Neural cell (in vitro differentiated cells): ENCODE results near the gene SAMD8.

Experiments used
- EP300 ChIP-seq: fragments of 450-650 bp; conservative IDR thresholded peaks from 2 replicates; pipeline ENCODE4 v1.6.1; 2014; ENCODE audit warnings: antibody characterized with exemption, mild to moderate bottlenecking, moderate library complexity; ENCODE audit not compliant: poor library complexity, severe bottlenecking
- EZH2 ChIP-seq: fragments of 200-600, 300-800 bp; shearing (Covaris generic), sonication (generic); IDR thresholded peaks from 2 replicates; pipeline ENCODE4 v1.6.1; 2014; ENCODE audit warnings: antibody characterized with exemption, low read length, borderline replicate concordance, mild to moderate bottlenecking; ENCODE audit not compliant: insufficient read depth, poor library complexity, severe bottlenecking
- POLR2AphosphoS5 ChIP-seq: IDR thresholded peaks from 2 replicates; pipeline ENCODE4 v1.6.1; 2012
- SMC3 ChIP-seq: fragments of 450-650 bp; conservative IDR thresholded peaks from 2 replicates; pipeline ENCODE4 v1.6.1; 2014; ENCODE audit warnings: antibody characterized with exemption, mild to moderate bottlenecking, moderate library complexity; ENCODE audit not compliant: poor library complexity
- TAF1 ChIP-seq: IDR thresholded peaks from 2 replicates; pipeline ENCODE4 v1.6.1; 2012; ENCODE audit warnings: low read depth
- TF ChIP-seq, protein P1 (sequence below): fragments of 450-650 bp; IDR thresholded peaks from 2 replicates; pipeline ENCODE4 v1.5.1; 2014; ENCODE audit warnings: antibody characterized with exemption, mild to moderate bottlenecking, moderate library complexity; ENCODE audit not compliant: poor library complexity, severe bottlenecking
- TF ChIP-seq, protein P2 (sequence below): IDR thresholded peaks from 2 replicates; pipeline ENCODE4 v1.6.1; 2012; ENCODE audit warnings: borderline replicate concordance

DNA sequence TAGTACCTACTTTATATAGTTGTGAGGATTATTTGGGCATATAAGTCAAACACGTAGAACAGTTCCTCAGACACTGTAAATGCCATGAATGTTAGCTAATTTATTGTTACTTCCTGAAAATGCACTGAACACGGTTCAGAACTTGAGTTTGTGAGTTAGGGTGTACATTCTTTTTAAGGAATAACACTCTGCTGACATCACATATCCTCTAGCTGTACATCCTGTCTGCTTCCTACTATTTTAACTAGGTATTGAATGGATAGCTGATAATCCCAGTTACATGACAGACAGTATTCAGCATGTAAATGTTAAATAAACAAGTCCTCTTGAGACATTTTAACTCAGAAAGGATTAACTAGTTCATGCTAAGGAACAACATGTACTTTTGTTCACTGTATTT, 16.0 kb downstream of the SAMD8 start:
- TF ChIP-seq TAF1 (no peak), EZH2 (no peak), POLR2AphosphoS5 (no peak), SMC3 (no peak), EP300 (no peak)
- TF ChIP-seq, protein P1, sequence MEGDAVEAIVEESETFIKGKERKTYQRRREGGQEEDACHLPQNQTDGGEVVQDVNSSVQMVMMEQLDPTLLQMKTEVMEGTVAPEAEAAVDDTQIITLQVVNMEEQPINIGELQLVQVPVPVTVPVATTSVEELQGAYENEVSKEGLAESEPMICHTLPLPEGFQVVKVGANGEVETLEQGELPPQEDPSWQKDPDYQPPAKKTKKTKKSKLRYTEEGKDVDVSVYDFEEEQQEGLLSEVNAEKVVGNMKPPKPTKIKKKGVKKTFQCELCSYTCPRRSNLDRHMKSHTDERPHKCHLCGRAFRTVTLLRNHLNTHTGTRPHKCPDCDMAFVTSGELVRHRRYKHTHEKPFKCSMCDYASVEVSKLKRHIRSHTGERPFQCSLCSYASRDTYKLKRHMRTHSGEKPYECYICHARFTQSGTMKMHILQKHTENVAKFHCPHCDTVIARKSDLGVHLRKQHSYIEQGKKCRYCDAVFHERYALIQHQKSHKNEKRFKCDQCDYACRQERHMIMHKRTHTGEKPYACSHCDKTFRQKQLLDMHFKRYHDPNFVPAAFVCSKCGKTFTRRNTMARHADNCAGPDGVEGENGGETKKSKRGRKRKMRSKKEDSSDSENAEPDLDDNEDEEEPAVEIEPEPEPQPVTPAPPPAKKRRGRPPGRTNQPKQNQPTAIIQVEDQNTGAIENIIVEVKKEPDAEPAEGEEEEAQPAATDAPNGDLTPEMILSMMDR = no peak
- TF ChIP-seq, protein P2, sequence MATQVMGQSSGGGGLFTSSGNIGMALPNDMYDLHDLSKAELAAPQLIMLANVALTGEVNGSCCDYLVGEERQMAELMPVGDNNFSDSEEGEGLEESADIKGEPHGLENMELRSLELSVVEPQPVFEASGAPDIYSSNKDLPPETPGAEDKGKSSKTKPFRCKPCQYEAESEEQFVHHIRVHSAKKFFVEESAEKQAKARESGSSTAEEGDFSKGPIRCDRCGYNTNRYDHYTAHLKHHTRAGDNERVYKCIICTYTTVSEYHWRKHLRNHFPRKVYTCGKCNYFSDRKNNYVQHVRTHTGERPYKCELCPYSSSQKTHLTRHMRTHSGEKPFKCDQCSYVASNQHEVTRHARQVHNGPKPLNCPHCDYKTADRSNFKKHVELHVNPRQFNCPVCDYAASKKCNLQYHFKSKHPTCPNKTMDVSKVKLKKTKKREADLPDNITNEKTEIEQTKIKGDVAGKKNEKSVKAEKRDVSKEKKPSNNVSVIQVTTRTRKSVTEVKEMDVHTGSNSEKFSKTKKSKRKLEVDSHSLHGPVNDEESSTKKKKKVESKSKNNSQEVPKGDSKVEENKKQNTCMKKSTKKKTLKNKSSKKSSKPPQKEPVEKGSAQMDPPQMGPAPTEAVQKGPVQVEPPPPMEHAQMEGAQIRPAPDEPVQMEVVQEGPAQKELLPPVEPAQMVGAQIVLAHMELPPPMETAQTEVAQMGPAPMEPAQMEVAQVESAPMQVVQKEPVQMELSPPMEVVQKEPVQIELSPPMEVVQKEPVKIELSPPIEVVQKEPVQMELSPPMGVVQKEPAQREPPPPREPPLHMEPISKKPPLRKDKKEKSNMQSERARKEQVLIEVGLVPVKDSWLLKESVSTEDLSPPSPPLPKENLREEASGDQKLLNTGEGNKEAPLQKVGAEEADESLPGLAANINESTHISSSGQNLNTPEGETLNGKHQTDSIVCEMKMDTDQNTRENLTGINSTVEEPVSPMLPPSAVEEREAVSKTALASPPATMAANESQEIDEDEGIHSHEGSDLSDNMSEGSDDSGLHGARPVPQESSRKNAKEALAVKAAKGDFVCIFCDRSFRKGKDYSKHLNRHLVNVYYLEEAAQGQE = no peak
